Activated B cell treated with CpG ODN at 0.5 μM for 24 hours (primary cell): ENCODE measurements around the gene SLC30A7. TPM values are rescaled to one million over a fixed set of nuclear protein-coding genes. Genes with fewer than 3 reads are reported as not detected.

Experiments used
- total RNA-seq: library from RNA; stranded (reverse); gene quantifications from 2 replicates; pipeline ENCODE4 v1.2.3, GENCODE V29; 2022

The SLC30A7 gene
- total RNA-seq, 1 donor from 2014 or later, result 25.7 TPM

Other genes with a start within 250 kb of the SLC30A7 start
- not detected in 2 replicates for gene VCAM1, start 176.3 kb upstream of the SLC30A7 start, total RNA-seq
- gene EXTL2, start 1.2 kb upstream of the SLC30A7 start, total RNA-seq, result 3.7 and 4.8 TPM in 2 replicates
- gene DPH5, start 129.7 kb downstream of the SLC30A7 start, total RNA-seq, result 45.2 and 51.9 TPM in 2 replicates